Activated CD8-positive, alpha-beta memory T cell treated with anti-CD3 and anti-CD28 coated beads, Interleukin-2, amount 10 ng/mL, durations not matched to agents 7 days and 5 days (primary cell): ENCODE data around the gene EEF2. TPM values are rescaled to one million over a fixed set of nuclear protein-coding genes. Genes with fewer than 3 reads are reported as not detected.
"Not testable (repeated sequence)": the region's sequence is repeated elsewhere in the genome, so short reads cannot be mapped to it uniquely, and the experiment has no call there.

Source experiments
- ATAC-seq: fragments of 150-1000 bp; cut with Tn5 transposase; one replicate; pipeline ENCODE4 v1.10.0; 2021; ENCODE audit warnings: moderate library complexity
- CTCF ChIA-PET: fragments of 350-600 bp; sonication (Branson Sonifier 250); formaldehyde crosslinking; loops from one replicate; lab custom pipeline; 2021; ENCODE audit warnings: antibody characterized with exemption; lab: Charles Lee
- DNase-seq: peaks from one replicate; pipeline ENCODE4 v3.0.0-alpha.2; 2020
- H3K27ac Mint-ChIP-seq: one replicate; pipeline ENCODE4 v1.8.0; 2021; ENCODE audit warnings: mild to moderate bottlenecking, mixed read lengths
- H3K27me3 Mint-ChIP-seq: one replicate; pipeline ENCODE4 v1.8.0; 2021; ENCODE audit warnings: mixed read lengths
- H3K36me3 Mint-ChIP-seq: one replicate; pipeline ENCODE4 v1.8.0; 2021; ENCODE audit warnings: mild to moderate bottlenecking, mixed read lengths
- H3K4me1 Mint-ChIP-seq: one replicate; pipeline ENCODE4 v1.8.0; 2021; ENCODE audit warnings: mixed read lengths
- H3K4me3 Mint-ChIP-seq: one replicate; pipeline ENCODE4 v1.8.0; 2021; ENCODE audit warnings: mild to moderate bottlenecking, moderate library complexity, mixed read lengths
- H3K9me3 Mint-ChIP-seq: one replicate; pipeline ENCODE4 v1.8.0; 2022; ENCODE audit warnings: low read depth, mixed read lengths
- total RNA-seq, 2 experiments: library from RNA; stranded (reverse); gene quantifications; one replicate each; pipeline ENCODE4 v1.2.3, GENCODE V29; 2021

The EEF2 gene
- total RNA-seq, 2 experiments from 2014 or later: 1,382 to 1,952 TPM

- peak overlapping the region; percentile 18 for H3K27ac Mint-ChIP-seq
- peaks cover 73% of the 10 kb centered on the region for H3K36me3 Mint-ChIP-seq
- CTCF ChIA-PET: interaction anchor here (1.0 kb wide), 1 partner anchor 228 kb away, joined by 3 read pairs; no protein-coding TSS in a partner anchor
- H3K4me1 Mint-ChIP-seq: peaks cover 45% of the 10 kb centered on the region
- H3K9me3 Mint-ChIP-seq: no peaks in the 10 kb centered on the region
- H3K27me3 Mint-ChIP-seq: no peaks in the 10 kb centered on the region
- DNase-seq (no peak), ATAC-seq (no peak)
- no peak overlapping the region for H3K4me3 Mint-ChIP-seq
These were observed 6.0 kb downstream of the EEF2 start for GRCh38 chr19:3979289-3979673.

DNA sequence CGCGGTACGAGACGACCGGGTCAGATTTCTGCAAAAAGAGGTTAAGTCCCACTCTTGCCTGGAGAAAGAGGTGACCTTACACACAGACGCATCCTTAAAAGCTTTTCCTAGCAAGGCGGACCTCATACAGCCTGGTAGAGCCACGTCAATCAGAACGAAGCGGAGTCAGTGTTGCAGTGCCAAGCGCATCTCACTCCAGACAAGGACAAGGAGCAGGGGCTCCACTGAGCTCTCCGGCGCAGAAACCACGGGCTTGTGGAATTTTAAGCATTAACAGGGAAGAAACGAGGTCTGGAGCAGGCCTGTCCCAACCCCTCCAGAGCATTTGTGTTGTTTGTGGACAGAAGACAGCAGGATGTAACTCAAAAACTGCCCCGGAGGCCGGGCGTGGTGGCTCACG is 7.1 kb downstream of the EEF2 start:
- H3K9me3 Mint-ChIP-seq: no peaks in the 10 kb centered on the region
- no peak for ATAC-seq
- peaks cover 34% of the 10 kb centered on the region for H3K4me1 Mint-ChIP-seq
- no peak overlapping the region for H3K4me3 Mint-ChIP-seq
- H3K27ac Mint-ChIP-seq: peak overlapping the region; percentile 19
- peaks cover 62% of the 10 kb centered on the region for H3K36me3 Mint-ChIP-seq
- H3K27me3 Mint-ChIP-seq: no peaks in the 10 kb centered on the region
- CTCF ChIA-PET: no interaction called here
- no peak for DNase-seq

- H3K36me3 Mint-ChIP-seq: peaks cover 56% of the 10 kb centered on the region
- peaks cover 27% of the 10 kb centered on the region for H3K4me1 Mint-ChIP-seq
- H3K27me3 Mint-ChIP-seq: no peaks in the 10 kb centered on the region
- peak; percentile 41 for DNase-seq
- no peak overlapping the region for H3K27ac Mint-ChIP-seq
- H3K4me3 Mint-ChIP-seq: no peak overlapping the region
- CTCF ChIA-PET: interaction anchor here (1.3 kb wide), 1 partner anchor 10 kb away, joined by 8 read pairs; no protein-coding TSS in a partner anchor
- H3K9me3 Mint-ChIP-seq: no peaks in the 10 kb centered on the region
- ATAC-seq: no peak
These were observed 7.8 kb downstream of the EEF2 start for GRCh38 chr19:3977242-3978143.

GRCh38 chr19:3976495-3977241 is 8.6 kb downstream of the EEF2 start:
- CTCF ChIA-PET: interaction anchor here (1.3 kb wide), 1 partner anchor 11 kb away, joined by 8 read pairs; no protein-coding TSS in a partner anchor
- Mint-ChIP-seq H3K36me3 (peaks cover 47% of the 10 kb centered on the region), H3K27me3 (no peaks in the 10 kb centered on the region), H3K4me3 (no peak overlapping the region), H3K4me1 (peaks cover 21% of the 10 kb centered on the region), H3K27ac (no peak overlapping the region), H3K9me3 (no peaks in the 10 kb centered on the region)
- DNase-seq (peak; percentile 41), ATAC-seq (no peak)

GRCh38 chr19:3975637-3976087 is 9.6 kb downstream of the EEF2 start:
- Mint-ChIP-seq H3K27me3 (no peaks in the 10 kb centered on the region), H3K9me3 (no peaks in the 10 kb centered on the region), H3K36me3 (peaks cover 37% of the 10 kb centered on the region), H3K4me1 (peaks cover 17% of the 10 kb centered on the region), H3K4me3 (no peak overlapping the region), H3K27ac (no peak overlapping the region)
- DNase-seq: no peak
- CTCF ChIA-PET: interaction anchor here (0.8 to 0.9 kb wide), 2 partner anchors 10 to 12 kb away, joined by 3 to 4 read pairs; partner anchors contain the start of gene EEF2
- no peak for ATAC-seq

DNA sequence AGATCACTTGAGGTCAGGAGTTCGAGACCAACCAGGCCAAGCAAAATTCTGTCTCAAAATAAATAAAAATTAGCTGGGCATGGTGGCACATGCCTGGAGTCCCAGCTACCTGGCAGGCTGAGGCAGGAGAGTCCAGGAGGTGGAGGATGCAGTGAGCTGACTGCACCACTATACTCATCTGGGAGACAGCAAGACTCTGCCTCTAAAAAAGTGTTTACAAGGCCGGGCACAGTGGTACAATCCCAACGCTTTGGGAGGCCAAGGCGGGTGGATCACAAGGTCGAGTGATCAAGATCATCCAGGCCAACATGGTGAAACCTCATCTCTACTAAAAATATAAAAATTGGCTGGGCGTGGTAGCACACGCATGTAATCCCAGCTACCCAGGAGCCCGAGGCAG is 10.1 kb downstream of the EEF2 start:
- no peak for ATAC-seq
- no peak for DNase-seq
- no peaks in the 10 kb centered on the region for H3K27me3 Mint-ChIP-seq
- CTCF ChIA-PET: interaction anchor here (0.8 to 0.9 kb wide), 2 partner anchors 10 to 13 kb away, joined by 3 to 4 read pairs; partner anchors contain the start of gene EEF2
- peaks cover 35% of the 10 kb centered on the region for H3K36me3 Mint-ChIP-seq
- H3K27ac Mint-ChIP-seq: no peak overlapping the region
- peaks cover 19% of the 10 kb centered on the region for H3K4me1 Mint-ChIP-seq
- H3K9me3 Mint-ChIP-seq: no peaks in the 10 kb centered on the region
- no peak overlapping the region for H3K4me3 Mint-ChIP-seq

DNA sequence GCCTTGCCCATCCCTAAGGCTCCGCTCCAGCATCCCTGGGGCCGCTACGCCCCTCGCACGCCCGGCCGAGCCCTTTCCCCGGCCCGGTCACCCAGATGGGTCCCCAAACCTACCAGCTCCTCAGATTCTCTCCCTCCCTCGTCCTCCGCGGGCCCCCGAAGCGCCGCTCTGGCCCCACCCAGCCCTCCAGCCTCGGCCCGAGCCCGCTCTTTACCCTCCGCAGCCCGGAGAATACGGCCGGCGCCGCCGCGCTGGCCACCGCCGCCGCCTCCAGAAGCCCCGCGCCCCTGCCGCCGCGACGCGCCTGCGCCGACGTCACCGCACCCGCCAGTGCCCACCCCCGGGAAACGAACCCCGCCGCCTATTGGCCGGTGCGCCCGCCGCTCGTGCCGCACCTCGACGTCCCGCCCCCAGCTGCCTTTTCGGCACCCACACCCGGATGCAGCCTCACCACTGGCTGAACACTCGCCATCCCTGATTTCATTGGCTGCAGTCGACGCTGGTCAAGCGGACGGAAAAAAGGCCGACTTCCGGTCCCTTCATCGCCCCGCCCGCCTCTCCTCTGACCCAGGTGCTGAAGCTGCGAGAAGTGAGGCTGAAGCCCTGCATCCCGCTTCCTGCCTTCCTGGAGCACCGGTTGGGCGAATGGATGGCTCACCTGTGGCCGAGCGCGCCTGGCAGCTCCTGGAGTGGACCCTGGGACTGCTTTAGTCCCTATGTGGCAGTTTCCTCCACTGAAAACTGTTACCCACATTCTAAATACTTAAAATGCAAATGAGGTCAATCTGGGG is 14.3 kb downstream of the EEF2 start, which contains the start of gene DAPK3:
TSS of gene DAPK3 (minus strand) at position 292 of the 791 bp plus-strand sequence. CDS start 1,364 bp downstream, outside the sequence.
- peaks cover 5% of the 10 kb centered on the region for H3K36me3 Mint-ChIP-seq
- no peaks in the 10 kb centered on the region for H3K9me3 Mint-ChIP-seq
- no peaks in the 10 kb centered on the region for H3K27me3 Mint-ChIP-seq
- peak within 1 kb of the TSS; percentile 85 for H3K27ac Mint-ChIP-seq
- peak; percentile 96 for DNase-seq
- H3K4me3 Mint-ChIP-seq: peak within 1 kb of the TSS; percentile 86
- peak; percentile 93 for ATAC-seq
- CTCF ChIA-PET: interaction anchor here (0.6 to 2.2 kb wide), 10 partner anchors 8 to 861 kb away, joined by 3 to 17 read pairs (median 4); partner anchors contain the start of genes EEF2 and MRPL54
- peaks cover 25% of the 10 kb centered on the region for H3K4me1 Mint-ChIP-seq

DNA sequence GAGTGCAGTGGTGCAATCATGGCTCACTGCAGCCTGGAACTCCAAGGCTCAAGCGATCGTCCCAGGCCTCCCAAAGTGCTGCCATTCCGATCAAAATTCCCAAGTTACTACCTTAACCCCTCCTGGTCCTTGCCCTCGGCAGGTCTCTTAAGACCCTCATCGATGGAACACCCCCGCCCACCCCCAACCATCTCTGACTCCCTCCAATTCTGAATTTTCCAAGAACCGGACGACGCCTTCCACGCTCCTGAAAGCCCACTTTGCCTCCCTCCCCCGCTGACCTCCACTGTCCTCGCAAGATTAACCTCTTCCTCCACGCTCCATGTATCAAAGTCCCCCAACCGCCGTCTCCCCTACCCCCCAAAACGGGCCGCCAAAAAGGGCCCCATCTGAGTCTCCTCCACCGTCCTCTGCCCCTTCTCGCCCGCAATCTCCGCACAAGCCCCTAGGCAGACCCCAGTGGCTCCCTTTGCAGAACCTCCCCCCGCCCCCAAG is 14.9 kb downstream of the EEF2 start:
- ATAC-seq (no peak), DNase-seq (no peak)
- no peaks in the 10 kb centered on the region for H3K36me3 Mint-ChIP-seq
- peak overlapping the region; percentile 85 for H3K27ac Mint-ChIP-seq
- peaks cover 25% of the 10 kb centered on the region for H3K4me1 Mint-ChIP-seq
- no peaks in the 10 kb centered on the region for H3K27me3 Mint-ChIP-seq
- H3K9me3 Mint-ChIP-seq: no peaks in the 10 kb centered on the region
- H3K4me3 Mint-ChIP-seq: peak overlapping the region; percentile 86
- CTCF ChIA-PET: interaction anchor here (0.6 to 2.2 kb wide), 8 partner anchors 14 to 862 kb away, joined by 3 to 17 read pairs (median 4); partner anchors contain the start of genes EEF2 and MRPL54

- DNase-seq (no peak), ATAC-seq (no peak)
- no peaks in the 10 kb centered on the region for H3K9me3 Mint-ChIP-seq
- no peaks in the 10 kb centered on the region for H3K27me3 Mint-ChIP-seq
- peak overlapping the region; percentile 86 for H3K4me3 Mint-ChIP-seq
- H3K4me1 Mint-ChIP-seq: peaks cover 25% of the 10 kb centered on the region
- H3K27ac Mint-ChIP-seq: peak overlapping the region; percentile 85
- CTCF ChIA-PET: interaction anchor here (1.2 to 2.1 kb wide), 2 partner anchors 16 to 18 kb away, joined by 6 to 12 read pairs; partner anchors contain the start of gene EEF2
- peaks cover 2% of the 10 kb centered on the region for H3K36me3 Mint-ChIP-seq
These were observed 15.6 kb downstream of the EEF2 start for GRCh38 chr19:3969435-3970312.

DNA sequence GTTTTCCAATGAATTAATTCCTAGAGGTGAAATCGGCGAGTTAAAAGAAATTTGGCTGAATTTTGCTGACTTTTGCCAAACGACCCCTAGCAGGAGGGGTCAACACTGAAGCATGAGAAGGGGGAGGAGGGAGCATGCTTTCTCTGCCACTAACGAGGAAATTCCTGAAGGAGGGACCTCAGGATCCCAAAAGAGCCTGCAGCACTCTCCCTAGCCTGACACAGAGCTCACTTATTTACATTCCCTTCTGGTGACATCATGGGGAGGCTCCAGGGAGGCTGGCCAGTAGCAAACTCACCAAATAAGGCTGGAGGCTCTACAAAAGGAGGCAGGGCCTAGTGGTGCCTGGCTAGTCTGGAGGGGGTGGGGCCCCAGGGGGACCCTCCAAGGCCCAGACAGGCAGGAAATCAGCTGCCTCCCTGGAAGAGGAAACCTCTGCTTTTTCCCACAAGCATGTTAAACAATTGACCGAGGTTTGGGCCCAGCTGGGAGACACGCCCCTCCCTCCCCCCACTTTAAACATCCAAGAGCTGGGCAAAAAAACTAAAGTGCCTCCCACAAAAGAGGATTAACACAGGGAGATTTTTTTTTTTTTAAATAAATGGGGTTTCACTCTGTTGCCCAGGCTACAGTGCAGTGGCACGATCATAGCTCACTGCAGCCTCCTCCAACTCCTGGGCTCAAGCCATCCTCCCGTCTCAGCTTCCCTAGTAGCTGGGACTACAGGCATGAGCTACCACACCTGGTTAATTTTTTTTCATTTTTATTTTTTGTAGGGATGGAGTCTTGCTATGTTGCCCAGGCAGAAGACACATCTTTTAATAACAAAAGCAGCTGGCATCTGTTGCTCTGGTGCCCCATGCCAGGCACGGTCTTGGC is 16.5 kb downstream of the EEF2 start:
- H3K36me3 Mint-ChIP-seq: peaks cover 5% of the 10 kb centered on the region
- H3K4me3 Mint-ChIP-seq: no peak overlapping the region
- peaks cover 25% of the 10 kb centered on the region for H3K4me1 Mint-ChIP-seq
- DNase-seq (no peak), ATAC-seq (no peak)
- H3K9me3 Mint-ChIP-seq: no peaks in the 10 kb centered on the region
- H3K27me3 Mint-ChIP-seq: no peaks in the 10 kb centered on the region
- CTCF ChIA-PET: interaction anchor here (0.6 to 2.1 kb wide), 4 partner anchors 17 to 188 kb away, joined by 3 to 12 read pairs (median 5); partner anchors contain the start of gene EEF2
- H3K27ac Mint-ChIP-seq: no peak overlapping the region

DNA sequence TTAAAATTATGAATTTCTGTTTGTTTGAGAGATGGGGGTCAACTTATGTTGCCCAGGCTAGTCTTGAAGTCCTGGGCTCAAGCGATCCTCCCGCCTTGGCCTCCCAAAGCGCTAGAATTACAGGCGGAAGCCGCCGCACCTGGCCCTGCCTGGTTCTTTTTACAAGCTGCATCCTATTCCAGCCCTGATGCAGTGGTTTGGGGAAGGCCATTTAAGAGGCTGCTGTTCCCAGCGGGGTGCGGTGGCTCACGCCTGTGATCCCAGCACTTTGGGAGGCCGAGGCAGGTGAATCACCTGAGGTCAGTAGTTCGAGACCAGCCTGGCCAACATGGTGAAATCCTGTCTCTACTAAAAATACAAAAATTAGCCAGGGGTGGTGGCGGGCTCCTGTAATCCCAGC is 17.3 kb downstream of the EEF2 start:
- H3K4me3 Mint-ChIP-seq, H3K27ac Mint-ChIP-seq, H3K9me3 Mint-ChIP-seq, DNase-seq, H3K36me3 Mint-ChIP-seq, ATAC-seq, H3K27me3 Mint-ChIP-seq: not testable (repeated sequence)
- CTCF ChIA-PET: interaction anchor here (0.6 to 2.1 kb wide), 3 partner anchors 20 to 189 kb away, joined by 3 to 12 read pairs (median 4); no protein-coding TSS in a partner anchor
- H3K4me1 Mint-ChIP-seq: peaks cover 25% of the 10 kb centered on the region
